ENCODE data around the gene ZCCHC3. TPM values are rescaled to one million over a fixed set of nuclear protein-coding genes. Genes with fewer than 3 reads are reported as not detected.

Gene ZCCHC3
- total and polyA plus RNA-seq, 2 donors (not counting 1 experiment from before 2014, with no cell fraction given): 8.7 to 11.6 TPM

- DNase-seq (ENCODE audit: low read depth in 2 of 2): no peak
- H3K36me3 ChIP-seq (ENCODE audit: control insufficient read depth, insufficient read depth, low read length): no peaks in the 10 kb centered on the region
- H3K9ac ChIP-seq (ENCODE audit: insufficient read depth, low read length): no peak within 1 kb of the TSS
- H3K4me2 ChIP-seq (ENCODE audit: extremely low read depth, insufficient read depth, low read length): no peak within 1 kb of the TSS
- H4K20me1 ChIP-seq (ENCODE audit: control insufficient read depth, extremely low read depth, insufficient read depth, low read length): no peaks in the 10 kb centered on the region
- H3K4me3 ChIP-seq (replicated peaks in 1 of 4; ENCODE audit: control extremely low read depth in 1 of 4, insufficient read depth in 1 of 4, low read depth in 3 of 4, low read length in 4 of 4): no peak within 1 kb of the TSS
- no peaks in the 10 kb centered on the region for H3K4me1 ChIP-seq (ENCODE audit: control insufficient read depth, extremely low read depth, insufficient read depth, low read length)
- no peak within 1 kb of the TSS for H2AFZ ChIP-seq (ENCODE audit: low read length)
- TF ChIP-seq CTCF (conservative IDR thresholded peaks at IDR 0.05 in 1 of 2, IDR thresholded peaks at IDR 0.05 in 1 of 2; ENCODE audit: low read depth in 1 of 2, low read length in 2 of 2) (no peak), EZH2 (IDR thresholded peaks at IDR 0.05; ENCODE audit: low read length, missing control alignments) (no peak)
- H3K79me2 ChIP-seq (ENCODE audit: control insufficient read depth, insufficient read depth, low read length): no peaks in the 10 kb centered on the region
- H3K27me3 ChIP-seq (ENCODE audit: control insufficient read depth, insufficient read depth, low read length): no peaks in the 10 kb centered on the region
- H3K27ac ChIP-seq (ENCODE audit: insufficient read depth, low read length): no peak within 1 kb of the TSS
- no peaks in the 10 kb centered on the region for H3K9me3 ChIP-seq (ENCODE audit: control insufficient read depth, insufficient read depth, low read depth, low read length)
These were observed 40.0 kb upstream of the ZCCHC3 start, which contains the start of gene DEFB132 for GRCh38 chr20:257419-257818. Gene DEFB132 (plus strand): TSS chr20:257724. CDS start chr20:257779, 55 bp downstream.

- Histone ChIP-seq H3K4me3 (replicated peaks in 1 of 4; ENCODE audit: control extremely low read depth in 1 of 4, insufficient read depth in 1 of 4, low read depth in 3 of 4, low read length in 4 of 4) (no peak overlapping the region), H3K79me2 (ENCODE audit: control insufficient read depth, insufficient read depth, low read length) (no peaks in the 10 kb centered on the region), H3K9me3 (ENCODE audit: control insufficient read depth, insufficient read depth, low read depth, low read length) (no peaks in the 10 kb centered on the region), H4K20me1 (ENCODE audit: control insufficient read depth, extremely low read depth, insufficient read depth, low read length) (no peaks in the 10 kb centered on the region), H3K36me3 (ENCODE audit: control insufficient read depth, insufficient read depth, low read length) (no peaks in the 10 kb centered on the region), H3K4me2 (ENCODE audit: extremely low read depth, insufficient read depth, low read length) (no peak overlapping the region), H2AFZ (ENCODE audit: low read length) (no peak overlapping the region), H3K27ac (ENCODE audit: insufficient read depth, low read length) (no peak overlapping the region), H3K27me3 (ENCODE audit: control insufficient read depth, insufficient read depth, low read length) (no peaks in the 10 kb centered on the region), H3K4me1 (ENCODE audit: control insufficient read depth, extremely low read depth, insufficient read depth, low read length) (no peaks in the 10 kb centered on the region), H3K9ac (ENCODE audit: insufficient read depth, low read length) (no peak overlapping the region)
- TF ChIP-seq CTCF (conservative IDR thresholded peaks at IDR 0.05 in 1 of 2, IDR thresholded peaks at IDR 0.05 in 1 of 2; ENCODE audit: low read depth in 1 of 2, low read length in 2 of 2) (no peak), EZH2 (IDR thresholded peaks at IDR 0.05; ENCODE audit: low read length, missing control alignments) (no peak)
- no peak for DNase-seq (ENCODE audit: low read depth in 2 of 2)
These were observed 39.0 kb upstream of the ZCCHC3 start for GRCh38 chr20:258269-258858.

- Histone ChIP-seq H2AFZ (ENCODE audit: low read length) (no peak overlapping the region), H3K4me1 (ENCODE audit: control insufficient read depth, extremely low read depth, insufficient read depth, low read length) (no peaks in the 10 kb centered on the region), H3K9me3 (ENCODE audit: control insufficient read depth, insufficient read depth, low read depth, low read length) (no peaks in the 10 kb centered on the region), H4K20me1 (ENCODE audit: control insufficient read depth, extremely low read depth, insufficient read depth, low read length) (no peaks in the 10 kb centered on the region), H3K4me2 (ENCODE audit: extremely low read depth, insufficient read depth, low read length) (no peak overlapping the region), H3K27ac (ENCODE audit: insufficient read depth, low read length) (no peak overlapping the region), H3K4me3 (replicated peaks in 1 of 4; ENCODE audit: control extremely low read depth in 1 of 4, insufficient read depth in 1 of 4, low read depth in 3 of 4, low read length in 4 of 4) (no peak overlapping the region), H3K36me3 (ENCODE audit: control insufficient read depth, insufficient read depth, low read length) (no peaks in the 10 kb centered on the region), H3K79me2 (ENCODE audit: control insufficient read depth, insufficient read depth, low read length) (no peaks in the 10 kb centered on the region), H3K27me3 (ENCODE audit: control insufficient read depth, insufficient read depth, low read length) (no peaks in the 10 kb centered on the region), H3K9ac (ENCODE audit: insufficient read depth, low read length) (no peak overlapping the region)
- peak; percentile 19 to 26 for DNase-seq (ENCODE audit: low read depth in 2 of 2)
- peak in 1 of 2 donors; percentile 29 for TF ChIP-seq CTCF (conservative IDR thresholded peaks at IDR 0.05 in 1 of 2, IDR thresholded peaks at IDR 0.05 in 1 of 2; ENCODE audit: low read depth in 1 of 2, low read length in 2 of 2)
- no peak for TF ChIP-seq EZH2 (IDR thresholded peaks at IDR 0.05; ENCODE audit: low read length, missing control alignments)
These were observed 38.4 kb upstream of the ZCCHC3 start for GRCh38 chr20:258963-259362.

All from fibroblast of lung (primary cell).